ENCODE measurements around the gene RPS6KA2. TPM values are rescaled to one million over a fixed set of nuclear protein-coding genes. Genes with fewer than 3 reads are reported as not detected.

Gene RPS6KA2
- 1 to 10 TPM; 3.8 to 4.2 TPM for total RNA-seq

DNA sequence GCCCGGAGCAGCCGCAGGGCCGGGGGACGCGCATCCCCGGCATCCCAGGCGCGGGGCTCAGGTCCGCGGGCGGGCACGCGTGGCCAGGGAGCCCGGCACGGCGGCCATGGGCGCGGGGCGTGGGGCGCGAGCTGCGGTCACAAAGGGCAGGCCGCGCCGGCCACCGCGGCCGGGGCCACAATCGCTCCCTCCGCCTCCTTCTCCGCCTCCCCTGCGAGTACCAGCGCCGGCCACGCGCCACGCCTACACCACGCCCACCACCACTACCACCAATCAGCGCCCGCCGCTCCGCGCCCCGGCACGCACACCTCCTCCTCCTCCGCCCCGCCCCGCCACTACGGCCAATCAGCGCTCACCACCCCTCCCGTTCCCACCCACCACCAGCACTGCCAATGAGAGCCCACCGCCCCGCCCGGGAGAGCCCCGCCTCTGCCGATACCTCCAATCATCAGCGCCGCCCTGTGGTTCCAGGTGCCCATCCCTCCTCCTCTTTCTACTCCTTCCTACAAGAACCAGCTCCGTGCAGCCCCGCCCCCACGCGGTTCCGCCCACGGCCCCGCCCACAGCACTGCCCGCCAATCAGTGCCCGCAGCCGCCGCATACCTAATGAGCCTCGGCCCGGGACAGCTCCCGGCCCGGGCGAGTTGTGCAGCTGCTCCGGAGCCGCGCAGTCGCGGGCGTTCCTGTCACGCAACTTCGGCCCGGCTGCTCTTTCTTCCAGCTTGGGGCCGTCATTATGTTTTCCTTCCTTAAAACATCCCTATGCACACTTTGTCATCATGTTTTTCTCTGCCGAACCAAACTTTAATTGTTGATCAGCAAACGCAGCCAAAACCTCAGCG is at the start of gene RPS6KA2:
Gene RPS6KA2, minus strand, starts transcription at position 219 of the 842 bp plus-strand sequence. CDS start 232 bp downstream, outside the sequence.
- H3K4me1 Mint-ChIP-seq, result peaks cover 19% of the 10 kb centered on the region
- DNase-seq, result peak; percentile 100
- H3K27me3 Mint-ChIP-seq, result peaks cover 59% of the 10 kb centered on the region
- peak within 1 kb of the TSS; percentile 75 for H3K4me3 Mint-ChIP-seq
- H3K27ac Mint-ChIP-seq, result peak within 1 kb of the TSS; percentile 68
- no peaks in the 10 kb centered on the region for H3K36me3 Mint-ChIP-seq
- H3K9me3 Mint-ChIP-seq, result no peaks in the 10 kb centered on the region

- Mint-ChIP-seq H3K27me3 (peaks cover 38% of the 10 kb centered on the region), H3K4me1 (peaks cover 3% of the 10 kb centered on the region), H3K27ac (no peak overlapping the region), H3K9me3 (no peaks in the 10 kb centered on the region), H3K4me3 (no peak overlapping the region), H3K36me3 (no peaks in the 10 kb centered on the region)
- no peak for DNase-seq
Measured at GRCh38 chr6:166676270-166676860, 49.3 kb upstream of the RPS6KA2 start.

DNA sequence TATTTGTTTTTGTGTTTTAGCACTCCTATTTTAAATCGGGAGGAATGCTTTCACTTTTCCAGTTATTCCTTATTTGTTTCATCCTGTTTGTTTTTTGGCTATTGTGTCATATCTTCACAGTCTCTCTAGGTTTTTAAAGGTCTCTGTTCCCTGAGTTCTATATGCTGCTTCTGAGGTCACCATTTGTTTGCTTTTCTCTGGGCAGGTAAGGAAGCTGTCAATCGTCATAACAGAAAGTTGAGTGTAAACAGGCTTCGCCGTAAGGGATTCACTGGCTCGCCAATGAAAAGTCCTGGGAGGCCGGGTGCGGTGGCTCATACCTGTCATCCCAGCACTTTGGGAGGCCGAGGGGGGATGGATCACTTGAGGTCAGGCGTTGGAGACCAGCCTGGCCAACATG is 48.7 kb upstream of the RPS6KA2 start:
- Mint-ChIP-seq H3K36me3 (no peaks in the 10 kb centered on the region), H3K4me3 (no peak overlapping the region), H3K9me3 (no peaks in the 10 kb centered on the region), H3K27ac (no peak overlapping the region), H3K27me3 (peaks cover 45% of the 10 kb centered on the region), H3K4me1 (peaks cover 3% of the 10 kb centered on the region)
- no peak for DNase-seq

DNA sequence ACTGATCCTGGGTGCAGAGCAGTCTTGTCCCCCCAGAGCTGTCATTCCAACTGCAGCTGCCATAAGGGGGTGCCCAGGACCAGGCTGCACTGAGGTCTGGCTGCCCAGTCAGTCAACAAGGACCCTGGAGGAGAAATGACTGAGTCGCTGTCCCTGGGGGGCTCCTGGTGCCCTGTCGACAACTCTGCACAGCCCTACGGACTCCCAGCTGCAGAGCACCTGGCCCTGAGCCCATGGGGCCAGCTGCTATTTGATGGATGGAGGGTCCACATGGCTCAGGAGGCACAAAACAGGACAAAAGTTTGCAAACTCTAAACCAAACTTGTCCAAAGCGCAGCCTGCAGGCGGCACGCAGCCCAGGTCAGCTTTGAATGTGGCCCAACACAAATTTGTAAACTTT is 46.3 kb upstream of the RPS6KA2 start:
- no peaks in the 10 kb centered on the region for H3K9me3 Mint-ChIP-seq
- H3K27me3 Mint-ChIP-seq, result peaks cover 45% of the 10 kb centered on the region
- H3K36me3 Mint-ChIP-seq, result no peaks in the 10 kb centered on the region
- no peak overlapping the region for H3K4me3 Mint-ChIP-seq
- no peak for DNase-seq
- no peak overlapping the region for H3K27ac Mint-ChIP-seq
- peaks cover 3% of the 10 kb centered on the region for H3K4me1 Mint-ChIP-seq

- Mint-ChIP-seq H3K27me3 (peaks cover 45% of the 10 kb centered on the region), H3K4me3 (no peak overlapping the region), H3K27ac (no peak overlapping the region), H3K36me3 (no peaks in the 10 kb centered on the region), H3K9me3 (no peaks in the 10 kb centered on the region), H3K4me1 (peaks cover 3% of the 10 kb centered on the region)
- DNase-seq, result no peak
Measured at GRCh38 chr6:166672624-166673206, 45.7 kb upstream of the RPS6KA2 start.

- Mint-ChIP-seq H3K4me3 (no peak overlapping the region), H3K4me1 (peaks cover 3% of the 10 kb centered on the region), H3K27me3 (peaks cover 45% of the 10 kb centered on the region), H3K27ac (no peak overlapping the region), H3K36me3 (no peaks in the 10 kb centered on the region), H3K9me3 (no peaks in the 10 kb centered on the region)
- DNase-seq, result no peak
Measured at GRCh38 chr6:166672146-166672545, 45.1 kb upstream of the RPS6KA2 start.

DNA sequence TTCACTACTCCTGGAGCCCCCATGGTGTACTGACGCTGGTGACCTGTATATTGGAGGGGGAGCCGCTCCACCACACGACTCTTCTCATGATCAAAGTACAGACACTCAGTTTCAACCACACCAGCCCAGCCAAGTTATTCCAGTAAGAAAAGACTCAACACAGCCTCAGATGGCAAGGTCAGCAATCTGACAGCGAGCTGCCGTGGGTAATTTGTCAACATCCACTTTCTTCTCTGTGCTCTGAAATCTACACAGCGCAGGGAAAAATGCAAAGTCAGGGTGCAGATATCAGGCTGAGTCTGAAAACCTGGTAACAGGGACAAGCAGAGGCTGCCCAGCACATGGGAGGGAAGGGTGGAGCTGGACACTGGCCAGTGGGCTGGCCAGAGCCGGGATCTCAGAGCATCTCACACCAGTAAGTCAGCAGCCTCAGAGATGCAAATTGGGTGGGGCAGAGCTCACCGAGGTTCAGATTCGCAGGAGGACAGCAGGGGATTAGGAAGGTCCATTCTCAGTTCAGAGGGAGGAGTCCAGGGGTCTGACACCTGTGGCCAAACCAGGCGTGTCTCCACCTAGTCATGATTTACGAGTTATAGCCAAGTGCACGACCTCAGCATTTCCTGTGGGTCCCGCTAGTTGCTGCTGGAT is 44.5 kb upstream of the RPS6KA2 start:
- H3K4me1 Mint-ChIP-seq, result peaks cover 3% of the 10 kb centered on the region
- H3K4me3 Mint-ChIP-seq, result no peak overlapping the region
- H3K9me3 Mint-ChIP-seq, result no peaks in the 10 kb centered on the region
- peaks cover 45% of the 10 kb centered on the region for H3K27me3 Mint-ChIP-seq
- H3K27ac Mint-ChIP-seq, result no peak overlapping the region
- no peaks in the 10 kb centered on the region for H3K36me3 Mint-ChIP-seq
- DNase-seq, result no peak

- Mint-ChIP-seq H3K9me3 (no peaks in the 10 kb centered on the region), H3K27me3 (peaks cover 45% of the 10 kb centered on the region), H3K4me1 (peaks cover 3% of the 10 kb centered on the region), H3K27ac (no peak overlapping the region), H3K4me3 (no peak overlapping the region), H3K36me3 (no peaks in the 10 kb centered on the region)
- DNase-seq, result no peak
Measured at GRCh38 chr6:166670894-166671293, 43.8 kb upstream of the RPS6KA2 start.

DNA sequence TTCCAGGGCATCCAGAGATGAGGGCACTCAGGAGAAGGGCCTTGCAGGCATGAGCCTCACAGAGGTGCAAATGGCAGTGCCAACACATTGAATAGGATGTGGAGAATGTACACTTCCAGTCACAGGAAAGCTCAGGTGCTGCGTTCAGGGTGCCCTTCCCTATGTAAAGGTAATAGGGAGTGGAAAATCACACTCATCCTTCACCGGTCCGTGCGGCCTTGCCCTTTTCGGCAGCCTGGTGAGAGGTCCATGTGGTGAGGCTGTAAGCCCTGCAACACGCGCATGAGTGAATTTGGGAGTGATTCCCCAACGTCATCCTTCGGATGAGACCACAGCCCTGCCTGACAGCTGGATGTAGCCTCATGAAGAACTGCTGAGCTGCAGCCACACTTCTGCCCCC is 43.0 kb upstream of the RPS6KA2 start:
- peaks cover 37% of the 10 kb centered on the region for H3K27me3 Mint-ChIP-seq
- no peak overlapping the region for H3K27ac Mint-ChIP-seq
- no peak for DNase-seq
- peaks cover 3% of the 10 kb centered on the region for H3K4me1 Mint-ChIP-seq
- H3K36me3 Mint-ChIP-seq, result no peaks in the 10 kb centered on the region
- no peaks in the 10 kb centered on the region for H3K9me3 Mint-ChIP-seq
- H3K4me3 Mint-ChIP-seq, result no peak overlapping the region

DNA sequence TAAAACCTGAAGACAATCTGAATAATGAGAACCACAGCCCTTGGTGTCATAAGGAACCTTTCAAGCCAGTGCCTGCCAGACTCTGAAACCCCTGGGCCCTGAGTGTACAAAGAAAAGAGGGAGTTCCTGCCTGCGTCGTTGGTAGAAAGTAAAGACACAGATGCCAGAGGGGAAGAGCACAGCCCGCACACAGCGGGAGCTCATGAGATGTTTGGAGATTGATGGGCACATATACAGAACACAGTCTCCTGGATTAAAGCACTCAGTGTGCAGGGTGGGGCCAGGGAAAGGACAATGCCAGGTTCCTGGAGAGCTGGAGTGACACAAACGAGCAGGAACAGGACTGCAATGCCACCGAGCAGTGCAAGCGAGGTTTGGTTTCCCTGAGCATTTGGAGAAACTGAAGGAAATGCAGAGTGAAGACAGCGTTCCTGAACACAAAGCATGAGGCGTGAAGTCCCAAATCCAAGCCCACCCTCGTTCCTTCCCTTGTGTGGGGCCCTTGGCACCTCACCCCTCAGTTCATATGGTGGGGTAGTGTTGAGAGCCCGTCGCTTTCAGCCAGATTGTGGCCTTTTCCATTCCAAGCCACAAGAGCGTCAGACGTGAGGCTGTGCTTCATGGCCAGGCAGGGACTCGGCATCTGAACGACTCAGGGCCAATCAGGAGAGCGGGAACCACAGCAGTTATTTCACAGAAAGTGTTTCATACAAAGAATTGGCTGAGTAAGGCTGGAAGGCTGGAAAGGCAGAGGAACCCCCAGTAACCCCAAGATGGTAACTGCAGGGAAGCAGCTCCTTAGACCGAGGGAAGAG is 41.0 kb upstream of the RPS6KA2 start:
- Mint-ChIP-seq H3K4me1 (peaks cover 5% of the 10 kb centered on the region), H3K27ac (no peak overlapping the region), H3K36me3 (no peaks in the 10 kb centered on the region), H3K9me3 (no peaks in the 10 kb centered on the region), H3K27me3 (peaks cover 22% of the 10 kb centered on the region), H3K4me3 (no peak overlapping the region)
- no peak for DNase-seq

DNA sequence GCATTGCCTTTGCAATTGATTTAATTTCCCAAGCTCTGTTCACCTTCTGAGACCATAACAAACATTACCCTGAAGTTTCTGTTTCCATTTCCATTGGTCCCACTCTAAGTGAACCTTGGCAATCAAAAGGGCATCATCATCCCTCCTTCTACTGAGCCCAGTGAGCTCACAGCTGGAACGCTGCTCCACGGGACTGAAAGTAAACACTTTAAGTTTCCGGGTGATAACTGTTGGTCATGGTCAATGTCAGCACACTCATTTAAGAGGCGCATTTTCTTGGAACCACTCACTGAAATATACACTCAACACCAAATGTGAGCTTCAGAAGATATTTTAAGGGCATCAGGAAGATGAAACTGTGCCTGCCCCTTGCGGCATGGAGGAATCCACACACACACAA is 37.1 kb upstream of the RPS6KA2 start:
- no peak overlapping the region for H3K27ac Mint-ChIP-seq
- H3K4me1 Mint-ChIP-seq, result peaks cover 2% of the 10 kb centered on the region
- H3K27me3 Mint-ChIP-seq, result peaks cover 14% of the 10 kb centered on the region
- DNase-seq, result no peak
- no peaks in the 10 kb centered on the region for H3K36me3 Mint-ChIP-seq
- H3K4me3 Mint-ChIP-seq, result no peak overlapping the region
- H3K9me3 Mint-ChIP-seq, result no peaks in the 10 kb centered on the region

DNA sequence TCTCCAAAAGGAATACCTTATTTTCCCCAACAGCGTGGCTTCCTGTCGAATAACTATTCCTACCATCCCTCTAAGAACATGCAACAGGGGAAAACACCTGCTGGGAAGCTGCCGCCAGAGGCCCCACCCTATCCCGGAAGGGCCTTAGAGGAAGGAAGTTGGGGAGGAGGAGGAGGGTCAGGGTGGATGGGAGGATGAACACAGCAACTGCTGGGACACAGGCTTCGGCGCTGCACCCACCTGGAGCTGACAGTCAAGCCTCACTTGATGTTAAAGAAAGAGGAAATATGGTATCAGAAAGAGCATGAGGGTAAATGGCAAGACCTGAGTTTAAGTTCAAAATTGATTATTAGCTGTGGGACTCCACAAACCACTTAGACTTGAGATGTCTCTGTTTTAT is 36.5 kb upstream of the RPS6KA2 start:
- H3K27ac Mint-ChIP-seq, result no peak overlapping the region
- no peak overlapping the region for H3K4me3 Mint-ChIP-seq
- H3K9me3 Mint-ChIP-seq, result no peaks in the 10 kb centered on the region
- H3K27me3 Mint-ChIP-seq, result peaks cover 14% of the 10 kb centered on the region
- H3K4me1 Mint-ChIP-seq, result peaks cover 2% of the 10 kb centered on the region
- no peak for DNase-seq
- no peaks in the 10 kb centered on the region for H3K36me3 Mint-ChIP-seq

GRCh38 chr6:166662690-166663089 is 35.6 kb upstream of the RPS6KA2 start:
- DNase-seq, result no peak
- Mint-ChIP-seq H3K27ac (no peak overlapping the region), H3K4me1 (peaks cover 2% of the 10 kb centered on the region), H3K36me3 (no peaks in the 10 kb centered on the region), H3K27me3 (peaks cover 14% of the 10 kb centered on the region), H3K4me3 (no peak overlapping the region), H3K9me3 (no peaks in the 10 kb centered on the region)

GRCh38 chr6:166661327-166662085 is 34.5 kb upstream of the RPS6KA2 start:
- Mint-ChIP-seq H3K9me3 (no peaks in the 10 kb centered on the region), H3K36me3 (no peaks in the 10 kb centered on the region), H3K4me1 (peaks cover 10% of the 10 kb centered on the region), H3K27me3 (peaks cover 14% of the 10 kb centered on the region), H3K4me3 (no peak overlapping the region), H3K27ac (no peak overlapping the region)
- DNase-seq, result no peak

All from activated naive CD8-positive, alpha-beta T cell treated with anti-CD3 and anti-CD28 coated beads for 36 hours (primary cell).